Glomerular visceral epithelial cell (primary cell): Measurements from ENCODE around the gene TPPP3.
"Not testable (repeated sequence)": the region's sequence is repeated elsewhere in the genome, so short reads cannot be mapped to it uniquely, and the experiment has no call there.

Experiments
- DNase-seq: peaks from one replicate; pipeline ENCODE4 v3.0.0-alpha.2; 2016; ENCODE audit errors: extremely low spot score

The TPPP3 gene

GRCh38 chr16:67389911-67390815 lies 3.1 kb downstream of the TPPP3 start:
- no peak for DNase-seq

GRCh38 chr16:67388591-67388990 lies 4.7 kb downstream of the TPPP3 start:
- DNase-seq = no peak

DNA sequence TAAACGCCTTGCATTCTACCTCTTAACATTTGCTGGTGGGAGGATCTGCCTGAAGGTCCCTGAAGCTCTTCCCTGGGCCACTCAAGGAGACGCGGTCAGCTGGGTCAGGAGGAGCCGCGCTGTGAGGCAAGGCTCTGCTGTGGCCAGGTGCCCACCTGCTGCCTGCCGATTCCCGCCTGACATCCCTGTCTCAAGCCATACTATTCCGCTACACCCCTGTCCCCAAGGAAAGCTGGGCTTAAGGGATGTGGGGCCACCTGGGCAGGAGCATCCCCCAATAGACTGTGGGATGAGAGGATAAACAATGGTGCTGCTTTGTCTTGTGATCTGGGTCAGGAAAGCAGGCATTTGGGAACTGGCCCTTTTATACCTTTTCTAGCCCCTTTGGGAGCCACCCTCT lies 5.1 kb downstream of the TPPP3 start:
- DNase-seq = no peak

- no peak for DNase-seq
Observed at GRCh38 chr16:67387479-67388079, 5.7 kb downstream of the TPPP3 start.

- DNase-seq = no peak
Observed at GRCh38 chr16:67386861-67387455, 6.3 kb downstream of the TPPP3 start.

- DNase-seq = no peak
Observed at GRCh38 chr16:67384778-67385510, 8.4 kb downstream of the TPPP3 start.

DNA sequence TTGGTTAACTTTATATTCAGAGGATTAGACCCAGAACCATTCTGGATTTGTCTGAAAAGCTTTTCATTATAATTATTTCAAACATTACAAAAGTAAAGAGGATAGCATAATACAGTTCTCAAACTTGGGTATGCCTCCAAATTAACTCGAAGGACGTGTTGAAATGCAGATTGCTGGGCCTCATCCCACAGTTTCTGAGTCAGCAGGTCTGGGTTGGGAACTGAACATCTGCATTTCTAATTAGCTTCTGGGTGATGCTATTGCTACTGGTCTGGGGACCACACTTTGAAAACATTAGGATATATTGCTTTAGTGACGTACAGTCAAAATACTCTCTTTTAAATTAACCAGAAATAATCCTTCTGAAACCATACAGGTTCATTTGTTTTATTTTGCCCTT lies 10.0 kb downstream of the TPPP3 start:
- DNase-seq = no peak

DNA sequence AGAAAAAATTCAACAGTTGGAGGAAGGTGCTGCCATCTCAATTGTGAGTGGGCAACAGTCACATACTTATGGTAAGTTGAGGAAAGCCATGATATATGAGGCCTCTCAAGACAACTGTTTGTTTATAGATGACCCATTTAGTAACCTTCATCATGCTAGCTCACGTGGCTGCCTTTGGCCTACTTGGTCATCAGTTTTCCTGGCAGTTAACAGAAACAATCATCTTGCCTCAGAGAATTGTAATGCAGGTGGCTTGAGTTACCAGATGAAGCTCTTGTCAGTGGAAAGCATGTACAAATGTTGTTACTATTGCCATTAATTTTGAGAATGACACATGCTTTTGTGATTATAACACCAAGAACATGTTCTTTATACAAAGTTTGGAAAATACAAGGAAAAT lies 14.7 kb downstream of the TPPP3 start:
- DNase-seq = no peak

- not testable (repeated sequence) for DNase-seq
Observed at GRCh38 chr16:67376012-67376411, 17.3 kb downstream of the TPPP3 start.

- DNase-seq = no peak
Observed at GRCh38 chr16:67372664-67373063, 20.6 kb downstream of the TPPP3 start.

- no peak for DNase-seq
Observed at GRCh38 chr16:67370661-67371060, 22.6 kb downstream of the TPPP3 start.

DNA sequence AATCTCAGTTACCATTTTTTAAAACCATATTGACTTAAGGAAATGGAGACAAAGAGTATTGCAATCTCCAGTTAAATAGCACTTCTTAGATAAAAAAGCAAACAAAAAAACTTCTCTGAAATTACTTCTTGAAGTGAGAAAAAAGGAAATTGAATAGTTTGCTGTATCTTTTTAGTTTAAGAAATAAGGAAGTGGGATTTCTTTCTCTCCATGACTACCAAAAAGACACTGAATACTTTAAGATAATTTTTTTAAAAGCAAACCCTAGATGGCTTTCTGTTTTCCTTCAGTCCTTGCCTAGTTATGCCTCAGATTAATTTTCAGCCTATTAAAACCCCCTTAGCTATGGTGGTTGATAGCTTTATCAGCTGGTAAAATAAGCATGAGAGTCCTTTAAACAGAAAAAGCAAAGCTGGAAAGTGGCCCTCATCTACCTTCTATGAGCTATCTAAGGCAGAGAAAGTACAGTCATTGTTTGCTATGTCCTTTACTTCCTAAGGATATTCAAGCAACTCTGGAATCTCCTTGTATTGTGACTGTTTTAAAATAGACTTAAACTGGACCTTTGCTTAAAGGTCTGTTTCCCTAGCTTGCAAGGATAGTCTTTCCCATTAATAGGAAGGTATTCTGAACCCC lies 28.6 kb downstream of the TPPP3 start:
- no peak for DNase-seq

DNA sequence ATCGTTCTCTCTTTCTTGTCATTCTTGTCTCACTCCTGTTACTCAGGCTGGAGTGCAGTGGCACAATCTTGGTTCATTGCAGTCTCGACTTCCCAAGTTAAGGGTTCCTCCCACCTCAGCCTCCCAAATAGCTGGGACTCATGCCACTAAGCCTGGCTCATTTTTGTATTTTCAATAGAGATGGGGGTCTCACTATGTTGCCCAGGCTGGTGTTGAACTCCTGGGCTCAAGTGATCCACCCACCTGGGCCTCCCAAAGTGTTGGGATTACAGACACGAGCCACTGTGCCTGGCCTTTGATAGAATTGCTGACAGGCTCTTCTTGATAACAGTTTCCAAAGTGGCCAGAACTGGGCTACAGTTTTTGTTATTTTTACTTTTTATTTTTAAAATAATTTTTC lies 32.3 kb downstream of the TPPP3 start:
- DNase-seq = no peak

DNA sequence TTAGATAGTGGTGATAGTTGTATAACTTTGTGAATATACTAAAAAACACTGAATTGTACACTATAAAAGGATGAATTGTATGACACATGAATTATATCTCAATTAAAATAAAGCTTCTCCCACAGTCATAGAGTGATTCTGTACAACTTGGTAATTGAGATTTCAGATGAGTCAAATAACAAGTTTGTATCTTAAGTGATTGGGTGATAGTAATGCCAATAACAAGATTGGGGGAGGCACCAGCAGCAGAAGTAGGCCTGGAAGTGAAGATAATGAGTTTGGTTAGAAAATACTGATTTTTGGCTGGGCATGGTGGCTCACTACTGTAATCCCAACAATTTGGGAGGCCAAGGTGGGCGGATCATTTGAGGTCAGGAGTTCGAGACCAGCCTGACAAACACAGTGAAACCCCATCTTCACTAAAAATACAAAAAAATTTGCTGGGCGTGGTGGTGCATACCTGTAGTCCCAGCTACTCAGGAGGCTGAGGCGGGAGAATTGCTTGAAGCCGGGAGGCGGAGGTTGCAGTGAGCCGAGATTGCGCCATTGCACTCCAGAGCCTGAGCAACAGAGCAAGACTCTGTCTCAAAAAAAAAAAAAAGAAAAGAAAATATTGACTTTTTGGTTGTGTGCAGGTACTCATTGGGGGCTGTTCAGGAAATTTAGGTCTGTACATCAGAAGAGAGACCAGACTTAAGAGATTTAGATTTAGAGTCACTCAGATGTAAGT lies 33.6 kb downstream of the TPPP3 start:
- DNase-seq = not testable (repeated sequence)

GRCh38 chr16:67357561-67357960 lies 35.7 kb downstream of the TPPP3 start:
- DNase-seq = no peak

GRCh38 chr16:67356396-67356795 lies 36.9 kb downstream of the TPPP3 start:
- DNase-seq = no peak

DNA sequence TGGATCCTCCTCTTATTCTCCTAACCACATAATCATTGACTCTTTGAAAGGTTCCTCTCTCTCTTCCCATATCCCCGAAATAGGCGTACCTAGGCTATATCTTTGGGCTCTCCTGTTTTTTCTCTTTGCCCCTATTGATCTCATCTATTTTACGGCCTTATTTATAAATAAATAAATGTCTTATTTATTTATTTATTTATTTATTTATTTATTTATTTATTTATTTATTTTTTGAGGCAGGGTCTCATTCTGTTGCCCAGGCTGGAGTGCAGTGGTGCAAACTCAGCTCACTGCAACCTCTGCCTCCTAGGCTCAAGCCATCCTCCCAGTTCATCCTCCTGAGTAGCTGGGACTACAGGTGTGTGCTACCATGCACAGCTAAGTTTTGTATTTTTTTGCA lies 40.8 kb downstream of the TPPP3 start:
- not testable (repeated sequence) for DNase-seq

- DNase-seq = no peak
Observed at GRCh38 chr16:67350324-67350723, 43.0 kb downstream of the TPPP3 start.

- peak; percentile 15 for DNase-seq
Observed at GRCh38 chr16:67349172-67349571, 44.1 kb downstream of the TPPP3 start.

DNA sequence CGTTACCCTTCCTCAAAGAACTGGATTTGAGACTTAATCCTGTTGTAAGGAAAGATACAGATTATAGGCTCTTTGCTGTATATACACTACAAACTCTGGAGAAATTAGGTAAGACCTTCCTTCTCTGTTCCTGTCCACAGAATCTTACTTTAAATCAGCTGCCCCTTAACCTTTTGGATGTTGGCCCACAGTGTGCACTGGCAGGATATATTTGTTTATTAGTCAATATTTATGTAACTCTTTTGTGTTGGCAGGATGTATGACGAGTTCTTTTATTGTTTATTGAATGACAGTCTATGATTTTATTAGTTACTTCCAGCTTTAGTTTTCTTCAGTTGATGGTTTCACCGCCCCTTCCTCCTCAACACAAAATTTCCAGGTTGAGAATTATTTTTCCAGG lies 47.0 kb downstream of the TPPP3 start:
- no peak for DNase-seq

GRCh38 chr16:67345401-67345800 lies 47.9 kb downstream of the TPPP3 start:
- no peak for DNase-seq
